ENCODE results near the gene TRIM9. TPM values are rescaled to one million over a fixed set of nuclear protein-coding genes. Genes with fewer than 3 reads are reported as not detected.
"Not testable (repeated sequence)": the region's sequence is repeated elsewhere in the genome, so short reads cannot be mapped to it uniquely, and the experiment has no call there.

TRIM9 gene
- total RNA-seq, 1 donor from 2014 or later, result 2.2 TPM

DNA sequence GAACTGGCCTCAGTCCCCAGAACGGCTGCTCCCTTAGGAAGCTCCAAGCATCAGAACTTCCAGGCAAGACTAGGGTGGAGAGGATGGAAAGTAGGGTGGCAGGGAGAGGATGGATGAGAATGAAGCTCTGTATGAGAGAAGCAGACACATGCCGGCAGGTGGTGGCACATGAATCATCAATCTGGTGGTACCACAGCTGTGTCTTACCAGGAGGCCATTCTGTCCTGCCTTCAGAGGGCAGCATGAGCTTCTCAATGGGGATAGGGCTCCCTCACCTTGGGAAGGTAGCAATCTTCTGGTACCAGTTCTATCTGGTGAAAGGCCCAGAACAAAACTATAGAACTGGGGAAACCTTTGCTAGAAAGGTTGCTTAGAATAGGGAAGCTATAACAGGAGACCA, 95.2 kb downstream of the TRIM9 start:
- Histone ChIP-seq H3K4me1 (no peaks in the 10 kb centered on the region), H3K9me3 (no peaks in the 10 kb centered on the region), H3K27ac (no peak overlapping the region), H3K36me3 (no peaks in the 10 kb centered on the region), H3K27me3 (no peaks in the 10 kb centered on the region), H3K4me3 (no peak overlapping the region)
- intact Hi-C loops (cut with DNase I), result no loop called here
- DNase-seq (ENCODE audit: extremely low spot score in 2 of 2), result no peak
- TF ChIP-seq POLR2A (IDR thresholded peaks at IDR 0.05) (no peak), POLR2AphosphoS5 (IDR thresholded peaks at IDR 0.05; ENCODE audit: insufficient read depth in 1 of 2, low read depth in 1 of 2) (no peak)
- TF ChIP-seq, protein P1, sequence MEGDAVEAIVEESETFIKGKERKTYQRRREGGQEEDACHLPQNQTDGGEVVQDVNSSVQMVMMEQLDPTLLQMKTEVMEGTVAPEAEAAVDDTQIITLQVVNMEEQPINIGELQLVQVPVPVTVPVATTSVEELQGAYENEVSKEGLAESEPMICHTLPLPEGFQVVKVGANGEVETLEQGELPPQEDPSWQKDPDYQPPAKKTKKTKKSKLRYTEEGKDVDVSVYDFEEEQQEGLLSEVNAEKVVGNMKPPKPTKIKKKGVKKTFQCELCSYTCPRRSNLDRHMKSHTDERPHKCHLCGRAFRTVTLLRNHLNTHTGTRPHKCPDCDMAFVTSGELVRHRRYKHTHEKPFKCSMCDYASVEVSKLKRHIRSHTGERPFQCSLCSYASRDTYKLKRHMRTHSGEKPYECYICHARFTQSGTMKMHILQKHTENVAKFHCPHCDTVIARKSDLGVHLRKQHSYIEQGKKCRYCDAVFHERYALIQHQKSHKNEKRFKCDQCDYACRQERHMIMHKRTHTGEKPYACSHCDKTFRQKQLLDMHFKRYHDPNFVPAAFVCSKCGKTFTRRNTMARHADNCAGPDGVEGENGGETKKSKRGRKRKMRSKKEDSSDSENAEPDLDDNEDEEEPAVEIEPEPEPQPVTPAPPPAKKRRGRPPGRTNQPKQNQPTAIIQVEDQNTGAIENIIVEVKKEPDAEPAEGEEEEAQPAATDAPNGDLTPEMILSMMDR (IDR thresholded peaks at IDR 0.05), result no peak

DNA sequence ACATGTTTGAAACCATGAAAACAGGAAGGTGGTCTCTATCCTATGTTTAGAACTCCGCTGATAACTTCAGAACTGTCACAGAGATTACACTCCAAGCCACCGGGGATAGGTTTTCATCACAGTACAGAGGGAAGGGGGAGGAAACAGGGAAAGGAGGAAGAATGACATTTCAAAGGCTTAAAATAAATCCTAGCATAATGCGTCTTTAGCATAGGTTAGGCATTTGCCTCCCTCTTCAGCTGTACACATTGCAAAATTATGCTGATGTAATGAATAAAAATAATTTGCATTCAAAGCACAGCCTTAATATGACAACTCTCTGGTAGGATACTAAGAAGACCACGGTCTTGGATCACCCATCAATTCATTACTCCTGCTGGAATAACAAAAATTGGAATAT, 96.3 kb downstream of the TRIM9 start:
- H3K27me3 ChIP-seq, result no peaks in the 10 kb centered on the region
- H3K4me1 ChIP-seq, result no peaks in the 10 kb centered on the region
- no peak for DNase-seq (ENCODE audit: extremely low spot score in 2 of 2)
- H3K9me3 ChIP-seq, result no peaks in the 10 kb centered on the region
- no peak for TF ChIP-seq POLR2AphosphoS5 (IDR thresholded peaks at IDR 0.05; ENCODE audit: insufficient read depth in 1 of 2, low read depth in 1 of 2)
- TF ChIP-seq POLR2A (IDR thresholded peaks at IDR 0.05), result no peak
- TF ChIP-seq, protein P1 (IDR thresholded peaks at IDR 0.05), result no peak
- H3K27ac ChIP-seq, result no peak overlapping the region
- no peaks in the 10 kb centered on the region for H3K36me3 ChIP-seq
- intact Hi-C loops (cut with DNase I), result no loop called here
- no peak overlapping the region for H3K4me3 ChIP-seq

DNA sequence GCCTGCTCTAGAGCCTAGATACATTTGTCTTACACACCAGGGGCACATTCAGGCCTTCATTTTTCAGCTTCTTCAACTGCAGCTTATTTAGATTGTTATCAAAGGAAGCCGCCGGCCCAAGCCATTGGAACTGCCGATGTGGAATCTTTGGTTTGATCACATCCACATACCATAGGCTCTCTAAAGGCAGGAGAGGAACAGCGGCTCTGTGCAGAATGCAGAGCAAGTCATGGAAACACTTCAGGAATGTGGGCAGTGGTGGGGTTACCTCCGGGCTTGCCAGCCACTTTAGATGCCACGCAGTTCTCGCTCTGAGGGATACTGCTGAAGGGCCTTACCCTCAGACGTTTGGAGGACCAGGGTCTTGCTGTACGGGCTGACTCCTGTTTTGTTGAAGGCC, 97.2 kb downstream of the TRIM9 start:
- no peak overlapping the region for H3K4me3 ChIP-seq
- H3K36me3 ChIP-seq, result no peaks in the 10 kb centered on the region
- H3K9me3 ChIP-seq, result no peaks in the 10 kb centered on the region
- no peak for DNase-seq (ENCODE audit: extremely low spot score in 2 of 2)
- TF ChIP-seq POLR2AphosphoS5 (IDR thresholded peaks at IDR 0.05; ENCODE audit: insufficient read depth in 1 of 2, low read depth in 1 of 2) (no peak), POLR2A (IDR thresholded peaks at IDR 0.05) (no peak)
- TF ChIP-seq, protein P1 (IDR thresholded peaks at IDR 0.05), result no peak
- intact Hi-C loops (cut with DNase I), result no loop called here
- no peak overlapping the region for H3K27ac ChIP-seq
- no peaks in the 10 kb centered on the region for H3K4me1 ChIP-seq
- no peaks in the 10 kb centered on the region for H3K27me3 ChIP-seq

DNA sequence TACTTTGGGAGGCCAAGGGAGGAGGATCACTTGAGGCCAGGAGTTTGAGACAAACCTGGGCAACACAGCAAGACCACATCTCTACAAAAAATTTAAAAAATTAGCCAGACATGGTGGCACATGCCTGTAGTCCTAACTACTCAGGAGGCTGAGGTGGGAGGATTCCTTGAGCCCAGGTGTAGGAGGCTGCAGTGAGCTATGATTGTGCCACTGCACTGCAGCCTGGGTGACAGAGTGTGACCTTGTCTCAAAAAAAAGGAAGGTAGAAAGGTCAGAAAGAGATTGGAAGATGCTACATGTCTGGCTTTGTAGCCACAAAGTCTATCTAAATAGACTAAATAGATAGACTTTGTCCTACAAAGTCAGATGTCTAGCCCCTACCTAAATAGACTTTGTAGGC, 100.7 kb downstream of the TRIM9 start:
- H3K4me3 ChIP-seq; intact Hi-C loops (cut with DNase I); H3K27ac ChIP-seq; H3K27me3 ChIP-seq; H3K4me1 ChIP-seq; DNase-seq (ENCODE audit: extremely low spot score in 2 of 2); H3K9me3 ChIP-seq; H3K36me3 ChIP-seq: not testable (repeated sequence)

DNA sequence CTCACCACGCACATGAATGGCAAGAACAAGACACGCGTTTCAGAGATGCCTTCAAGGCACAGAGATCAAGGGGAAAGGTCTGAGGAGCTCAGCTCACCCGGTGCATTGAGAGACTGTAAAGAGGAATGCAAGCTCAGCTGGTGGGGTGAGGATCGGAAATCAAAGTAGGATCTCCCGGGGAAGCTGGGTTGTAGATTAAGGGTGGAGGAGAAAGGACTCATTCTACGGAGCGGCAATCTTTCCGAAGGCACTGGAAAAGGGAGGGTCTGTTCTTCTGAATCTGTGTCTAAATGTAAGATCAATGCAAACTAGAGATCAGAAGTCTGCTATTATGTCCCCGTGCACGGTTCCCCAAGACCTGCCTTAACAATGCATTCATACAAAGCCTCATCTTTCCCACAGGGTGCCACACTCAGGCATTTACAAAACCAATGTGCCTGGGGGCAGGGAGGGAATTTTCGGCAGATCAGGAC, 109.0 kb downstream of the TRIM9 start:
- Histone ChIP-seq H3K36me3 (no peaks in the 10 kb centered on the region), H3K4me1 (no peaks in the 10 kb centered on the region), H3K27me3 (no peaks in the 10 kb centered on the region), H3K27ac (no peak overlapping the region), H3K4me3 (no peak overlapping the region), H3K9me3 (no peaks in the 10 kb centered on the region)
- DNase-seq (ENCODE audit: extremely low spot score in 2 of 2), result no peak
- TF ChIP-seq, protein P1 (IDR thresholded peaks at IDR 0.05), result no peak
- TF ChIP-seq POLR2AphosphoS5 (IDR thresholded peaks at IDR 0.05; ENCODE audit: insufficient read depth in 1 of 2, low read depth in 1 of 2), result no peak
- TF ChIP-seq POLR2A (IDR thresholded peaks at IDR 0.05), result no peak
- intact Hi-C loops (cut with DNase I), result no loop called here

Data from vagina (tissue), 2 donors.